GM12873 (cell line): ENCODE measurements around the gene GPC6.

Experiments
- CTCF ChIP-seq: IDR thresholded peaks from 2 replicates; pipeline ENCODE4 v1.5.1; 2012; ENCODE audit warnings: low read depth, mild to moderate bottlenecking, moderate library complexity, low read length, control low read depth; ENCODE audit not compliant: insufficient read depth; ENCODE audit errors: missing control alignments

GPC6 gene

DNA sequence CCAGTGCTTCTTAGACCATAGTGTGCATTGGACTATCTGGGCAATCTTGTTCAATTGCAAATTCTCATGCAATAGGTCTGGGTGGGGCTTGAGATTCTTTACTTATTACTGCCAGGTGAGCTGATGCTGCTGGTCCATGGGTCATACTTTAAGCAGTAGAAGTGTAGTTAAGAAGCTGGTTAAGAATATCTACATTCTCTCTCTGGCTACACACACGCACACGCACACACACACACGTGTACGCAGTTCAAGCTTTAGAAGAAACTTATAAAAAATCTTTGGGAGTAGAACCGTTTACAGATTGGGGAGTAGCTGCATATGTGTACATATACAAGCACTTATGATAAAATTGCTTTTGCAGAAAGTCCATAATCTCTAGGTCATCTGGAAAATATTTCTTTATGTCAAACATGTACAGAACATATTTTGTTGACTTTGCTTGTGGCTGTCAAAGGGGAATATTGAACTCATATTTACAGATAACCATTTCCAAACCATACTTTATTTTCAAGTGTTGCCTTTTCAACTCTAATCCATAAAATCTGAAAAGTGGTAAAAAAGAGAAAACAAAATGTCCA lies 99.7 kb downstream of the GPC6 start:
- TF ChIP-seq CTCF = no peak

GRCh38 chr13:93328943-93329342 lies 102.3 kb downstream of the GPC6 start:
- TF ChIP-seq CTCF = no peak

DNA sequence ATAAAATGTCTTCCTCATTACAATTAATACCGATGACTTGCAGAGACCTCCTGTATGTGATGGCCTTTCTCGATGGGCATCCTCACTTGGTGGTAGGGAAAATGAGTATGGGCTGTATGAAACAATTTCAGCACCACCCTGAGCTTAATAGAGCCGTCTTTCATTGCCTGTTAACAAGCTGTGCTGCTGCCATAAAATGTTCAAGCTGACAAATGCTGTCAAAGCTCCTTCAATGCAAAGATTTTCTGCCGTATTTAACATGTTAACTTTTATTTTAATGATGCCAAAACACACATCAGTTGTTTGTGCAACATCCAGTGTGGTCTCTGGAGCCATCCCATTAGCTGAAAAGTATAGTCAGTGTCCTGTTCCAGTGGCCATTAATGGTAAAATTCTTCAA lies 110.1 kb downstream of the GPC6 start:
- no peak for TF ChIP-seq CTCF

DNA sequence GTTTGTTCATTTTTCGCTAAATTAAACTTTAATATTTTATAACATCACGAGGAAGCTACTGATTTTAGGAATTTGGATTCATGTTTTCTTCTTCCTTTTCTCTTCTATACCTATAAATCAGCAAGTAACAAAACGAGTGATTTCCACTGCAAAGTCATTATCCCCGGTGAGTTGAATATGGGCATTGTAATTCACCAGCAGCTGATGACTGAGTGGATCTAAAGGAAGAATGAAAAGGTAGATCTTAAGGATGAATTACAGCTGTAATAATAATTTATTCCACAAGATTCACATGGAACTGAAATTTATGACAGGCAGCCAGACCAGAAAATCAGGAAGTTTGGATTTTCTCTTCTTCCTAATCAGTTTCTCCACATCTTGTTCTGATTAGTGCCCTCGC lies 111.4 kb downstream of the GPC6 start:
- TF ChIP-seq CTCF = no peak

DNA sequence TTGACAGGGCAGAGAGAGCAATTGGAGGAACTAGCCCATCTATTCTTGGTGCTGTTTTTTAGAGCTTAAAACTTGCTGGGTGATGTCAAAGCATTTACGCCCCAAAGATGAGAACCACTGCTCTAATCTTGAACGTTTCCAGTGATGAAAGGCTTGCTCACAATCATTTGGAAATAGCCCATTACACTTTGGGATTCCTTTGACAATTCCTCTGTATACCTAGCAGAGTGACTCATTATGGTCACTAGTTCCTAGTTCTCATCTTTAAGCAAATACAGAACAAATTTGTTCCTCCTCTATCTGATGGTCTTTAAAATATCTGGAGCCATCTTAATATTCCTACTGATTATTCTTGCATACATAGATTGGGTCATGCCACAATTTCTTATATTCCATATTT lies 112.3 kb downstream of the GPC6 start:
- no peak for TF ChIP-seq CTCF

GRCh38 chr13:93339550-93339949 lies 112.9 kb downstream of the GPC6 start:
- no peak for TF ChIP-seq CTCF

- TF ChIP-seq CTCF = no peak
Observed at GRCh38 chr13:93341517-93341916, 114.9 kb downstream of the GPC6 start.
